ENCODE data around the gene IFNW1. TPM values are rescaled to one million over a fixed set of nuclear protein-coding genes. Genes with fewer than 3 reads are reported as not detected.
A peak's percentile ranks its signal among the peaks of the same experiment; 100 is the strongest.

IFNW1 gene
- total RNA-seq, 1 experiment from 2014 or later: not detected

GRCh38 chr9:21110708-21111576 is 30.7 kb downstream of the IFNW1 start:
- Histone ChIP-seq H3K9me2 (ENCODE audit: insufficient read depth) (no peaks in the 10 kb centered on the region), H3K27ac (no peak overlapping the region), H3K4me1 (replicated peaks; ENCODE audit: insufficient read depth) (no peaks in the 10 kb centered on the region), H3K36me3 (ENCODE audit: low read depth) (no peaks in the 10 kb centered on the region), H4K20me1 (ENCODE audit: insufficient read depth) (no peaks in the 10 kb centered on the region), H3K27me3 (ENCODE audit: insufficient read depth, low read depth) (no peaks in the 10 kb centered on the region), H2AFZ (no peak overlapping the region), H3K79me2 (ENCODE audit: low read depth) (no peaks in the 10 kb centered on the region), H3F3A (ENCODE audit: insufficient read depth, low read depth) (no peaks in the 10 kb centered on the region), H3K4me3 (no peak overlapping the region), H3K9me3 (ENCODE audit: insufficient read depth, low read depth) (no peaks in the 10 kb centered on the region), H3K4me2 (no peak overlapping the region)
- TF ChIP-seq CTCF (conservative IDR thresholded peaks at IDR 0.05) (peak; percentile 82), EZH2 (IDR thresholded peaks at IDR 0.05; ENCODE audit: low read depth) (no peak)
- ChIA-PET POLR2A (ENCODE audit: unreplicated experiment) (no interaction called here), CTCF (interaction anchor here (0.6 to 1.3 kb wide), 4 partner anchors 32 to 1880 kb away, joined by 3 to 7 read pairs (median 5); no protein-coding TSS in a partner anchor)
- intact Hi-C loops (cut with micrococcal nuclease; ENCODE audit: unreplicated experiment): loop anchor here (1.0 to 2.0 kb wide), 3 partner anchors 170 to 755 kb away; no protein-coding TSS in a partner anchor
- DNase-seq: peak; percentile 4 to 45
- no TSS peak for BruUV-seq (replicated peaks)

- Histone ChIP-seq H4K20me1 (ENCODE audit: insufficient read depth) (no peaks in the 10 kb centered on the region), H3F3A (ENCODE audit: insufficient read depth, low read depth) (no peaks in the 10 kb centered on the region), H3K4me1 (replicated peaks; ENCODE audit: insufficient read depth) (no peaks in the 10 kb centered on the region), H3K27ac (no peak overlapping the region), H2AFZ (no peak overlapping the region), H3K4me3 (no peak overlapping the region), H3K9me2 (ENCODE audit: insufficient read depth) (no peaks in the 10 kb centered on the region), H3K79me2 (ENCODE audit: low read depth) (no peaks in the 10 kb centered on the region), H3K4me2 (no peak overlapping the region), H3K36me3 (ENCODE audit: low read depth) (no peaks in the 10 kb centered on the region), H3K9me3 (ENCODE audit: insufficient read depth, low read depth) (no peaks in the 10 kb centered on the region), H3K27me3 (ENCODE audit: insufficient read depth, low read depth) (no peaks in the 10 kb centered on the region)
- DNase-seq: no peak
- TF ChIP-seq CTCF (conservative IDR thresholded peaks at IDR 0.05) (no peak), EZH2 (IDR thresholded peaks at IDR 0.05; ENCODE audit: low read depth) (no peak)
- intact Hi-C loops (cut with micrococcal nuclease; ENCODE audit: unreplicated experiment): no loop called here
- POLR2A ChIA-PET (ENCODE audit: unreplicated experiment): no interaction called here
- no TSS peak for BruUV-seq (replicated peaks)
- CTCF ChIA-PET: no interaction called here
These were observed 36.8 kb downstream of the IFNW1 start for GRCh38 chr9:21104787-21105186.

GRCh38 chr9:21102305-21102704 is 39.3 kb downstream of the IFNW1 start:
- no peak for TF ChIP-seq EZH2 (IDR thresholded peaks at IDR 0.05; ENCODE audit: low read depth)
- no peak for TF ChIP-seq CTCF (conservative IDR thresholded peaks at IDR 0.05)
- BruUV-seq (replicated peaks): no TSS peak
- no peak for DNase-seq

More at GRCh38 chr9:21102305-21102704, 39.3 kb downstream of the IFNW1 start:
- Histone ChIP-seq H3K9me3 (ENCODE audit: insufficient read depth, low read depth) (no peaks in the 10 kb centered on the region), H3K36me3 (ENCODE audit: low read depth) (no peaks in the 10 kb centered on the region), H3K4me3 (no peak overlapping the region), H3F3A (ENCODE audit: insufficient read depth, low read depth) (no peaks in the 10 kb centered on the region), H3K9me2 (ENCODE audit: insufficient read depth) (no peaks in the 10 kb centered on the region), H3K27me3 (ENCODE audit: insufficient read depth, low read depth) (no peaks in the 10 kb centered on the region), H3K4me1 (replicated peaks; ENCODE audit: insufficient read depth) (peaks cover 2% of the 10 kb centered on the region), H3K4me2 (no peak overlapping the region), H4K20me1 (ENCODE audit: insufficient read depth) (no peaks in the 10 kb centered on the region), H3K27ac (no peak overlapping the region), H3K79me2 (ENCODE audit: low read depth) (no peaks in the 10 kb centered on the region), H2AFZ (no peak overlapping the region)
- intact Hi-C loops (cut with micrococcal nuclease; ENCODE audit: unreplicated experiment): no loop called here
- ChIA-PET POLR2A (ENCODE audit: unreplicated experiment) (no interaction called here), CTCF (no interaction called here)
